Hepatic stellate cell (primary cell): ENCODE results near the gene MT1A.
"Not testable (repeated sequence)": the region's sequence is repeated elsewhere in the genome, so short reads cannot be mapped to it uniquely, and the experiment has no call there.

Experiments used
- DNase-seq: peaks from one replicate; pipeline ENCODE4 v3.0.0; 2011; ENCODE audit warnings: low spot score

MT1A gene

DNA sequence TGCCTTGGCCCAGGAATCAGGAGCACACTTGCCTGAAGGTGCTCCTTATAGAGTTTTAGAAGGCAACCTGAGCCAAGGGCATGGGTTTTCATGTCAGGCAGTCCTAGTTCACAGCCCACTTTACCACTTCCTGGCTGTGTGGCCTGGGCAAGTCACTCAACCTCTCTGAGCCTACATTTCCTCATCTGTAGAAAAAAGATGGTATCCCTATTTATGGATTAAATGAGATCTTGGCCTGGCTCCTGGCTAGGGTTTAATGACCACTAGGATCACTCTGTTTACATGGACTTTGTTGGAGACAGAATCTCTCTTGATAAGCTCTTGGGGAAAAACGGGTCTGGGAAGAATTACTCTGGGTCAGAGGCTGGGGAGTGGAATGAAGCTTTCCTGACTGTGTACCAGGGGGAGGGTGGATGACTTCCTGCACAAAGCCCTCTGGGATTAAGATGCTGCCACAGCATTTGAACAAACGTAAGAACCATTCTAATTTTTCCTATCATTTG lies 27.8 kb upstream of the MT1A start:
- DNase-seq: peak; percentile 58

- no peak for DNase-seq
Observed at GRCh38 chr16:56611281-56611833, 27.1 kb upstream of the MT1A start.

- no peak for DNase-seq
Observed at GRCh38 chr16:56613706-56614105, 24.8 kb upstream of the MT1A start.

GRCh38 chr16:56614549-56614991 lies 23.9 kb upstream of the MT1A start:
- DNase-seq: peak; percentile 52

DNA sequence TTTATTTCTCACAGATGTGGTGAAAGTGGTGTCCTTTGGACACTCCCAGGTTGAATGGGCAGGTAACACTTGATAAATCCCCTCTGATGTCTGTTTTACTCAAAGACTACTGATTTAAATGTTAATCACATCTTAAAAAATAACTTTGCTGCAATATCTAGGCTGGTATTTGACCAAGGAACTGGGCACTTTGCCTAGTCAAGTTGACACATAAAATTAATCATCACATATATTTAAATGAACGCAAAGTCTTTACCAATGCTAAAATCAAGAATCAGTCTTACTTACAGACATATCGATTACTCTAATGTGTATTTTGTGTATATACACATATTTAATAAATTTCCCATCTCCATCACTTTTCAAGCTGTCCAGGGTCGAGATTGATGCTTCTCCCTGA lies 23.1 kb upstream of the MT1A start:
- no peak for DNase-seq

- DNase-seq: no peak
Observed at GRCh38 chr16:56616608-56617211, 21.8 kb upstream of the MT1A start.

- peak; percentile 67 for DNase-seq
Observed at GRCh38 chr16:56617212-56618085, 21.0 kb upstream of the MT1A start.

DNA sequence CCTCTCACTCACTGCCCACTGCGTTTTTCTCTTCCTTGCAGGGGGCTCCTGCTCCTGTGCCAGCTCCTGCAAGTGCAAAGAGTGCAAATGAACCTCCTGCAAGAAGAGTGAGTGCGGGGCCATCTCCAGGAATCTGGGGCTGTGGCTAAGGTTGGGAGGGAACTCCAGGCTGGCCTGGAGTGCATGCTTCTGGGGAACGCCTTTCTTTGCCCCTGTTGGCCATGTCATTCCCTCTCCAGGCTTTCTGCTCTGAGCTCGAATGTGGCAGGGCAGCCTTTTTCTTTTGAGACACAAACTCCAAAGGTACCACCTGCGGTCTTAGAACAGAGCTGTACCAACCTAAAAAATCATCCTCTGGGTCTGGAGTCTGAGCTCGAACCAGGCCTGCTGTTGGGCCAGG lies 20.3 kb upstream of the MT1A start:
- DNase-seq: no peak

GRCh38 chr16:56620339-56620897 lies 18.0 kb upstream of the MT1A start:
- no peak for DNase-seq

DNA sequence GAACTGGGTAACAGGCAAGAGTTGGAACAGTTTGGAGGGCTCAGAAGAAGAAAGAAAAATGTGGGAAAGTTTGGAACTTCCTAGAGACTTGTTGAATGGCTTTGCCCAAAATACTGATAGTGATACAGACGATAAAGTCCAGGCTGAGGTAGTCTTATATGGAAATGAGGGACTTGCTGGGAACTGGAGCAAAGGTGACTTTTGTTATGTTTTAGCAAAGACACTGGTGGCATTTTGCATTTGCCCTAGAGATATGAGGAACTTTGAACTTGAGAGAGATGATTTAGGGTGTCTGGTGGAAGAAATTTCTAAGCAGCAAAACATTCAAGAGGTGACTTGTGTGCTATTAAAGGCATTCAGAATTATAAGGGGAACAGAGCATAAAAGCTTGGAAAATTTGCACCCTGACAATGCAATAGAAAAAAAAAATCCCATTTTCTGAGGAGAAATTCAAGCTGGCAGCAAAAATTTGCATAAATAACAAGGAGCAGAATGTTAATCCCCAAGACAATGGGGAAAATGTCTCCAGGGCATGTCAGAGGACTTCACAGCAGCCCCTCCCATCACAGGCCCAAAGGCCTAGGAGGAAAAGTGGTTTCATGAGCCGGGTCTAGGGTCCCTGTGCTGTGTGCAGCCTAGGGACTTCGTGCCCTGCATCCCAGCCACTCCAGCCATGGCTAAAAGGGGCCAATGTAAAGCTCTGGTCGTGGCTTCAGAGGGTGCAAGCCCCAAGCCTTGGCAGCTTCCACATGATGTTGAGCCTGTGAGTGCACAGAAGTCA lies 16.6 kb upstream of the MT1A start:
- not testable (repeated sequence) for DNase-seq

GRCh38 chr16:56623184-56623583 lies 15.3 kb upstream of the MT1A start:
- not testable (repeated sequence) for DNase-seq

GRCh38 chr16:56623637-56624036 lies 14.8 kb upstream of the MT1A start:
- DNase-seq: no peak

DNA sequence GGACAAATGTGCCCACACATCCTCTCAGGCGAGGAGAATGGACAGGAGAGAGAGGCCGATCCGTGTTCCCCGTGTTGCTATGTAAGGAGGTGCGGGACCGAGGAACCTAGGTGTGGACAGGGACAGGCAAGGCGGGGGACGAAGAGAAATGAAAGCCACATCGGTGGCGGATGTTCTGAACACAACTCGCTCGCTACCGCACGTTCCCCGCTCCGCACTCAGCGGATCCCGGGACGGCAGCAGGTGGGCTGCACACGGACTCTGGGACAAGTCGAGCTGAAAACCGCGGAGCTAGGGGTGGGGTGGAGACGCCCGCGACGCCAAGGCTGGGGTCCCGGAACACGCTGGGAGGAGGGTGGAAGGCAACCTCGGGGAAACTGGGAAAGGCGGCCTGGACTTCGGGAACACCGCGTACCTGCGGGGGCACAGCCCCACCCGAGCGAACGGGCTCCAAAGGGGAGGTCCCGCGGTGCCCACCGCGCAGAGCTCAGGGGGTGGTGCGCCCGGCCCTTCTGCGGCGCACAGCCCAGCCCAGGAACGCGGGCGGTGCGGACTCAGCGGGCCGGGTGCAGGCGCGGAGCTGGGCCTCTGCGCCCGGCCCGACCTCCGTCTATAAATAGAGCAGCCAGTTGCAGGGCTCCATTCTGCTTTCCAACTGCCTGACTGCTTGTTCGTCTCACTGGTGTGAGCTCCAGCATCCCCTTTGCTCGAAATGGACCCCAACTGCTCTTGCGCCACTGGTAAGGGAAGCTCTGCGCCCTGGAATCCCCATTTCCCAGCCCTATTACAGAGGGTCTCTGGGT lies 13.1 kb upstream of the MT1A start, which contains the start of gene MT1E:
MT1E (plus strand) TSS at position 642 of the 803 bp plus-strand sequence; CDS start at position 713, 71 bp downstream.
- peak; percentile 88 for DNase-seq

DNA sequence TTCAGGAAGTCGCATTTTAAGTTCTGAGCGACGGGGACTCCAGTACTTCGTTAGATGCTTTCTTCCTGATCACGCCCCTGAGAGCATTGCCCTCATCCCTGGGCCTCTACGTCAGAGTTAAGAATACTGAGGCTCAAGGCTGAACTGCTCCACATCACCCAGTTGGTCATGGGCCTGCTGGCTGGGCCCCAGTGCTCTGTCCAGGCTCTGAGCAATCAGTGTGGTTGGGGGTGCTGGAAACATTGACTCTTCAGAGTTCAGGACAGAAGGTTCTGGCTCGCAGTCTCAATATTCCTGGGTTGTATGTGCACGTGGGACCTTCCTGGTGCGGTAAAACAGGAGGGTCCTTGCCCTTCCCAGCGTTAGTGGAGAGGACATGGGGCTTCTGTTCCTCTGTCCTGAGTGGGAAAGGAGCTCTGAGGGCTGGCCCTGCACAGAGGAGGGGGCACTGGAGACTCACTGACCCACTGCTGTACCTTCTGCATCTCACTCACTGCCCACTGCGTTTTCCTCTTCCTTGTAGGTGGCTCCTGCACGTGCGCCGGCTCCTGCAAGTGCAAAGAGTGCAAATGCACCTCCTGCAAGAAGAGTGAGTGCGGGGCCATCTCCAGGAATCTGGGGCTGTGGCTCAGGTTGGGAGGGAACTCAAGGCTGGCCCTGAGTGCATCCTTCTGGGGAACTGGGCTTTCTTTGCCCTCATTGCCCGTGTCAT lies 12.4 kb upstream of the MT1A start:
- peak; percentile 71 for DNase-seq

DNA sequence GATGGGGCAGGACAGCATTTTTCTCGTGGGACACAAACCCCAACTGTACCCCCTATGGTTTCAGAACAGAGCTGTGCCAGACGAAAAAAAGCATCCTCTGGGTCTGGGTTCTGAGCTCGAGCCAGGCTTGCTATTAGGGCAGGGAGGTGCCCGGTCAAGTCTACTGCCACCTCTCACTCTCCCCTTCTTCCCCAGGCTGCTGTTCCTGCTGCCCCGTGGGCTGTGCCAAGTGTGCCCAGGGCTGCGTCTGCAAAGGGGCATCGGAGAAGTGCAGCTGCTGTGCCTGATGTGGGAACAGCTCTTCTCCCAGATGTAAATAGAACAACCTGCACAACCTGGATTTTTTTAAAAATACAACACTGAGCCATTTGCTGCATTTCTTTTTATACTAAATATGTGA lies 11.8 kb upstream of the MT1A start:
- no peak for DNase-seq

- DNase-seq: no peak
Observed at GRCh38 chr16:56628486-56629350, 9.7 kb upstream of the MT1A start.

DNA sequence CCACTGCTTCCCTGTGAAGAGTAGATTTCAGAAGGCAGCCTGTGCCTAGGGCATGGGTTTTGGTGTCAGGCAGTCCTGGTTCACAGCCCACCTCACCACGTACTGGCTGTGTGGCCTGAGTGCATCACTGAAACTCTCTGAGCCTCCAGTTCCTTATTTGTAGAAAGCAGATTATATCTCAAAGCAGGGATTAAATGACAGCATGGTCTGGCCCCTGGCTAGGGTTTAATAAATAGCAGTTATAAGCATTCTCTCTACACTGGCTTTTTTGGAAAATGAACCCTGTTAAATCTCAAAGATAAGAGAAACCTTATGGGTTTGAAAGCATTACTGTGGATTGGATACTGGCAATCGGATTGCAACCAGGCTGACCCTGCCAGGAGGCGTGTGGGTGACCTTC lies 8.9 kb upstream of the MT1A start:
- no peak for DNase-seq

DNA sequence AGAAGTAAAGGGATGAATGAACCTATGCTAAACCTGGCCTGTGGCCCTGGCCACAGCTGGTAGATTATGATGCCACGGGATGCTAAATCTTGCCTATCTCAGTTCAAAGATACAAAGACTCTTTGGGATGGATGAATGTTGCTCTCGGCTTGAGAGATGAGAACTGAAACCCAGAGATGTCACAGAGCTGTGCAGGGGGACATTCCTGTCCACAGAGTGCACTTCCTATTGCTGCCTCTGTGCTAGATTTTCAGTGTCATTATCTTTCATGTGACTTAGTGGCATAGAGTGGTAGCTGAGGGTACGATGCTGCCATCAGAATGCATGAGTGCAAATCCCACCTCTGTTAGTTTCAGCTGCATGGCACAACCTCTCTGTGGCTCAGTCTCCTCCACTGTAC lies 8.3 kb upstream of the MT1A start:
- no peak for DNase-seq

DNA sequence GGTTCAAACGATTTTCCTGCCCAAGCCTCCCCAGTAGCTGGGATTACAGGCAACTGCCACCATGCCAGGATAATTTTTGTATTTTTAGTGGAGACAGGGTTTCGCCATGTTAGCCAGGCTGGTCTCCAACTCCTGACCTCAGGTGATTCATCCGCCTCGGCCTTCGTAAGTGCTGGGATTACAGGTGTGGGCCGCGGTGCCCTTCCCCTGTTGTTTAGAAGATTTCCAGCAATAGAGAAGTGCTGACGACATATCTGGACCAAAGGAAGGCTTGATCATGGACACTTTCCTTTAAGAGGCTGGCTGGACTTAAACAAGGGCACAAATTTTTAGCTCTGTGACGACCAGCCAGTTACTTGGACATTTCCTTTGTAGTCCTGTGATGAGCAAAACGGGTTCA lies 7.3 kb upstream of the MT1A start:
- DNase-seq: no peak
